HG03442 (cell line): Measurements from ENCODE around the gene KCTD17.

ENCODE experiments used
- ATAC-seq: cut with Tn5 transposase; IDR thresholded peaks from one replicate; pipeline ENCODE4 v1.9.1; 2021; ENCODE audit warnings: mild to moderate bottlenecking, moderate library complexity; ENCODE audit not compliant: unreplicated experiment

KCTD17 gene

GRCh38 chr22:37051391-37052385 lies at the start of gene KCTD17:
Gene KCTD17 (plus strand): TSS chr22:37051742. CDS start chr22:37051761, 19 bp downstream.
- peak; percentile 57 for ATAC-seq

- no peak for ATAC-seq
Observed at GRCh38 chr22:37001826-37002225, 49.7 kb upstream of the KCTD17 start.

- ATAC-seq: no peak
Observed at GRCh38 chr22:37002633-37003032, 48.9 kb upstream of the KCTD17 start.

- no peak for ATAC-seq
Observed at GRCh38 chr22:37007651-37008050, 43.9 kb upstream of the KCTD17 start.

- no peak for ATAC-seq
Observed at GRCh38 chr22:37008365-37008764, 43.2 kb upstream of the KCTD17 start.

- ATAC-seq: no peak
Observed at GRCh38 chr22:37009490-37009889, 42.1 kb upstream of the KCTD17 start.

- ATAC-seq: no peak
Observed at GRCh38 chr22:37010174-37010573, 41.4 kb upstream of the KCTD17 start.

- ATAC-seq: no peak
Observed at GRCh38 chr22:37010976-37011375, 40.6 kb upstream of the KCTD17 start.

GRCh38 chr22:37011472-37011871 lies 40.1 kb upstream of the KCTD17 start:
- no peak for ATAC-seq

- no peak for ATAC-seq
Observed at GRCh38 chr22:37012262-37012904, 39.2 kb upstream of the KCTD17 start.

GRCh38 chr22:37012956-37013355 lies 38.6 kb upstream of the KCTD17 start:
- no peak for ATAC-seq

- no peak for ATAC-seq
Observed at GRCh38 chr22:37014415-37014806, 37.1 kb upstream of the KCTD17 start.

- ATAC-seq: no peak
Observed at GRCh38 chr22:37014835-37015586, 36.5 kb upstream of the KCTD17 start.

GRCh38 chr22:37015587-37015878 lies 36.0 kb upstream of the KCTD17 start:
- ATAC-seq: no peak

GRCh38 chr22:37016134-37016910 lies 35.2 kb upstream of the KCTD17 start:
- no peak for ATAC-seq

- no peak for ATAC-seq
Observed at GRCh38 chr22:37017356-37017755, 34.2 kb upstream of the KCTD17 start.

- ATAC-seq: no peak
Observed at GRCh38 chr22:37018086-37018814, 33.3 kb upstream of the KCTD17 start.

GRCh38 chr22:37018815-37019308 lies 32.7 kb upstream of the KCTD17 start:
- ATAC-seq: peak; percentile 33

GRCh38 chr22:37019309-37020191 lies 32.0 kb upstream of the KCTD17 start, which contains the start of the genes MPST and TST:
Gene MPST (plus strand): TSS chr22:37019742. CDS start chr22:37019837, 95 bp downstream.
Gene TST (minus strand): TSS chr22:37019447. CDS start chr22:37018732, 715 bp downstream.
- ATAC-seq: peak; percentile 54
